GM18907 (cell line): ENCODE results near the gene RPL29.

ENCODE experiments used
- ATAC-seq: cut with Tn5 transposase; IDR thresholded peaks from one replicate; pipeline ENCODE4 v1.9.1; 2021; ENCODE audit warnings: mild to moderate bottlenecking, moderate library complexity; ENCODE audit not compliant: unreplicated experiment

The RPL29 gene

DNA sequence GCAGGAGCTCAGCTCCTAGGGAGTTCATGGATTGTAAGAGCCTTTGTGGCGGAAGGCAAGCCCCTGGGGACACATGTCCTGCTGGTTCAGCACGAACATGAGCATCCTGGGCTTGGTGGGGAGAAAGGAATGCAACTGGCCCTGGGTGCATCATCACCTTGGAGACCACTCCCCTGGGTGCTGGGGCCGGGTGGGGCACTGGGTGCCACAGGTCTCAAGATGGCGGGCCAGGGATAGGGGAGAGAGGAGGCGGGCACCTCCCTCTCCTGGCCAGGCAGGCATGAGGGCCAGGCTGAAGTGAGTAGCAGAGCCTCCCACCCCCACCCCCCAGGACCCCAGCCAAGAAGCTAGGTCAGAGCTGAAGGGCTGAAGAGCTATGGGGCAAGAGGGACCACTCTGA lies 29.2 kb downstream of the RPL29 start:
- ATAC-seq = no peak

DNA sequence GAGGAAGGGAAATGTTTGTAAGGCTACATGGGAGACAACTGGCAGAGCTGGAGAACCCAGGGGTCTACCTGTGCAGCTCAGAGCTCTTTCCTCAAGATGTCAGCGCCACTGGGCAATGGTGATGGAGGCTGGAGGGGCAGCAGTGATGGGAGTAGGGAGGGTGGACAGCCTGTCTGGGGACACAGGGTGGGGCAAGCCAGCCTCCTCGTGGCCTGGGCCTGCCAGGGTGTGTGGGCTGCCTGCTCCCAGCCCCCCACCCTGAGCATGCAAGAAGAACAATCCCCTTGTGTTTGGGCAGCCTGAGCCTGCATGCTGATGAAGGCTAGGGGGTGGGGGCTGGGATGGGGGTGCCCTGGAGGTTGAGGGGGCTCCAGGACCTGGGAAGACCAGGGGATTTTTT lies 29.7 kb downstream of the RPL29 start:
- ATAC-seq = no peak

DNA sequence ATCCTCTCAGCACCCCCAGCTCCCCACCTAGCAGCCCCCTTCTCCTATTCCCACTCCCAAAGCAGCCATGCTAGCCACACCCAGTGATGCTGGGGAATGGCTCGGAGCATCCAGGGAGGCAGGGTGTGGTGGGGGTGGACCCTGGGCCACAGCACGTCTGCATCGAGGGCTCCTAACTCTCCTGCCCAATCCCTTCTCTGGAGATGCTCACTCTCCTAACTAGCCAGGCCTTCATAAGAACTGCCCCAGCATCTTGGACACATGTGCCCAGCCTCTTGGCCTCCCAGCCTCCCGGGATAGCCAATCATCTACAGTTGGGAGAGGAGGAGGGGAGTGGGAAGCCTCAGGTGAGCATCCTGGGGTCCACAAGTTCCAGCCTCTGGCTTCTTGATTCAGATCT lies 31.2 kb downstream of the RPL29 start:
- no peak for ATAC-seq

DNA sequence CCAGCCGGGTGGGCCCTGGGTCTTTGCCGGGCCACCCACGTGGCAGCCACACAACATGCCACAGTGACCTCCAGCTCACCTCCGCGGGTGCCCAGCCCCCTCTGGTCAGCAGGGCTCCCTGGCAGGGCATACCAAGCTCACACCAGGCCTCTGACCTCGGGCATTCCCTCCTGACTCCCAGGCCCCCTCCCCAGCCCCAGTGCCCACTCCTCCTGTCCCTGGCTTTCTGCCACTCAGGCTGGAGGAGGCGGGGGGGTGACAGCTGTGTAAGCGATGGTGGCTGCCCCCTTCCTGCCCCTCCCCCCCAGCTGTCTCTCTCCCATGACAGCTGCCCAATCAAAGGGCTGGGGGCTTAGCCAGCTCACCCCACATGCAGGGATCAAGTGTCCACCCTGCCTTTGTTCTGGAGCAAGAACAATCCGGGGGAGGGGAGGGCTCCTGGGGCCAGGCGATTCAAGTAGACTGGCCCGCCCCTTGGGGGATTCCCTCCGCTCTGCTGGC lies 31.7 kb downstream of the RPL29 start:
- no peak for ATAC-seq

DNA sequence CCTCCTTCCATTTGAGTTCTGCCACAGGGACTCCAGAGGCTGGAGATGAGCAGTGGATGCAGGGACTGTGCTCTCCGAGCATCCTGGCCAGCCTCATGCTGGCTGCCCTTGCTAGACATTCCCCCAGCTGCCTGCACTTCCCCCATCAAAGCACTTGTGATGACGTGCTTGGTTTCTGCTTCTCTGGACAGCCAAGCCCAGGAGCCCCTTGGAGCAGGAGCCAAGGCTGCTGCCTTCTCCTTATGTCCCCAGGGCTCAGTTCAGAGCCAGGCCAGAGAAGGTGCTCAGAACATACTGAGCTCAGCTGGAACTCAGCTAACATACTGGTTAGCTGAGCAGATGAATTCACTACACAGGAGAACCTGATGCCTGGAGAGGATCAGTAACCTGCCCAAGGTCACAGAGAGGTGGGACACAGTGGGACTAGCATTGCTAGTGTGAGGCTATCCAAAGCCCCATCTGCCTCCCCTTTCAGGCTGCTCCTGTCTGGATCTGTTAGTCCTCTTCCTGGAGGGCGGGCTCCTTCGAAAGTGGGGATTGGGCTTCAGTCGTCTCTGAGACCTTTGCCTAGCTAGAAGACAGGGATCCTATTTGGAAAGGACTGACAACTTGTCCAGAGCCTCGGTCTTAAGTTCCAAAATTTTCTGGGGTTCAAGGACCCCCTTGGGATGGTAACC lies 32.7 kb downstream of the RPL29 start:
- ATAC-seq = no peak

DNA sequence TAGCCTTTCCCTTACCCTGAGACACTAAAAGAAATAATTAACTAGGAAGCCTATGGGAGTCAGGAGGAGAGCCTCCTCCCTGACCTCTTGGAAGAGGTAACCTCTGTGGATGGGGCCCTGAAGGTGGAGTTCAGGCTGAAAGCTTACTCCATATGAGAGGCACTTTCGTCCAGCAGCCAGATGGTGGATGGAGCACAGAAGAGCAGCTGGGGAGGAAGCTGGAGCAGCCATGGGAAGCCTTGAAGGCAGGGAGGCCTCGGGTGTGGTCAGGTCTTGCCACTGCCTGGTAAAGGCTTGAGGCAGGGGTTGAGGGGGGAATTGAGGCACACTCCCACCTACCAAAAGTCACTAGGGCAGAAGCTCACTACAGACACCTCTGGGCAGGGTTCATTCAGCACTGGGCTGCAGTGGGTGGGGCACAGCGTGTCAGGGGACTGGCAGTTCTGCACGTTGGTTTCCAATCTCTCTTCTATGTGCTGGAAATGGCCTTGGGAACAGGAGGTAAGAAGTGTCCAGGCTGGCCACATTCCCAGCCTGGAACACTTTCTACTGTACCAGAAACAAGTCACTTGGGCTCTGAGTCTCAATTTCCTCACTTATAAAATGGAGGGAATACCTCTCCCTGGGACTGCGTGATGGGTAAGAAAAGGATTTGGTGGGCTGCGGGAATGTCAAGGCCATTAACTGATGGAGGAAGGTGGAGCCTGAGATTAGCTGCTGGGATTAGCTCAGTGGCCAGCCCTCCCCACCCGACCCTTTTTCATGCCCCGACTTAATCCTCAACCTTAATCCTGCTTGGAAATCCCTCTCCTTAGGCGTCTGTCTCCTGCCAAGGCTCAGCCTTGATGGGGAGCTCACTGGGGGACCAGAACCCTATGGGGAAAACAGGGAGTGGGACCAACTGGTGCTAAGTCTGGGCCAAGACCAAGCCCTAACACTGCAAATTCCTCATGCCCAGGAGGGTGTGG lies 33.8 kb downstream of the RPL29 start:
- no peak for ATAC-seq

DNA sequence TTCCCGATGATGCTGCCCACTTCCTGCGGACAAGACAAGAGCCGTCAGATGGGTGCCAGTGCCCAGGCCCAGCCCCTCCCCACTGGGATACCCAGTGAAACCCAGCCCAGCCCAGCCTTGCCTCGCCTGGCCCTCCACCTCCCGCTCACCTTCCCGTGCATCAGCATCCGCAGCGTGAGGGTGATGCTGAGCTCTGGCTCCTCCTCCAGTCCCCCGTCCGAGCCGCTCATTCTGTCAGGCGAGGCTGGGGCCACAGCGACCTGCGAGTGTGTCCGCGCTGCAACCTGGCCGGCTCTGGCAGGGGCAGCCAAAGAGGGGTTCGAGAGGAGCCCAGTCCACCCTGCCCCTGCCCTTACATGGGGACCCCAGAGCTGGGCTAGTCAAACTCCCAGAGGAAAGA lies 34.7 kb downstream of the RPL29 start:
- ATAC-seq = no peak

DNA sequence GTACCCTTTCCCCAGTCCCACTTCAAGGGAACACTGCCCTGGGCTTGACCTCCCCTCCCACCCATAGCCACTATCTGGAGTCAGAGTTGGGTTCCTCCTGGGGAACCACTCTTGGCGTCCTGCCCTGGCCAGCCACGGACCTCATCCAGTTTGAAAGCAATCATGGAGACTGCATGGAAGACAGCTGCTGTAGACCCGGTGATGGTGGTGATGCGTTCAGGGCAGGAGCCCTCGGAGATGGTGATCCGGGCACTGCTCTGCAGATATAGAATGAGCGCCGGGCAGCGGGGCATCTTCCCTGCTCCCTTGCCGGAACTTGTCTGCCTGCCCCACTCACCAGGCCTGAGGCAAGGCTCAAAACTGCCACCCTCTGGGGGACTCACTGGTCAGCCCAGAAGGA lies 35.3 kb downstream of the RPL29 start:
- no peak for ATAC-seq

DNA sequence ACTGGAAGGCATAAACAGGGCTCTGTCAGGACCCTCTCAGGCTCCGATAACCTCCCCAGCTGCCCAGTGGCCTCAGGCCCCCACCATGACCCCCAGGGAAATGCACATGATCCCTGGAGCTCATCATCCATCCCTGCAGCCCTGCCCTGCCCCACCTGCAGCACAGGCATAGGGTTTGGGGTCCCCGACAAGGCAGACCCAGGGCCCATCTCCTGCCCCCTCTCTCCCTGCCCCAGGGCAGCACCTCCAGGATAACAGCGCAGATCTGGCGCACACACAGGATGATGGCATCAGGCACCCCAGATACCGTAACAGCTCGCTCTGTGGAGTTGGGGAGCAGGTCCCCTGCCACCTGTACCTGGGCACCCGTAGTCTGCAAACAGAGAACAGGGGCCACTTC lies 36.0 kb downstream of the RPL29 start:
- ATAC-seq = no peak

DNA sequence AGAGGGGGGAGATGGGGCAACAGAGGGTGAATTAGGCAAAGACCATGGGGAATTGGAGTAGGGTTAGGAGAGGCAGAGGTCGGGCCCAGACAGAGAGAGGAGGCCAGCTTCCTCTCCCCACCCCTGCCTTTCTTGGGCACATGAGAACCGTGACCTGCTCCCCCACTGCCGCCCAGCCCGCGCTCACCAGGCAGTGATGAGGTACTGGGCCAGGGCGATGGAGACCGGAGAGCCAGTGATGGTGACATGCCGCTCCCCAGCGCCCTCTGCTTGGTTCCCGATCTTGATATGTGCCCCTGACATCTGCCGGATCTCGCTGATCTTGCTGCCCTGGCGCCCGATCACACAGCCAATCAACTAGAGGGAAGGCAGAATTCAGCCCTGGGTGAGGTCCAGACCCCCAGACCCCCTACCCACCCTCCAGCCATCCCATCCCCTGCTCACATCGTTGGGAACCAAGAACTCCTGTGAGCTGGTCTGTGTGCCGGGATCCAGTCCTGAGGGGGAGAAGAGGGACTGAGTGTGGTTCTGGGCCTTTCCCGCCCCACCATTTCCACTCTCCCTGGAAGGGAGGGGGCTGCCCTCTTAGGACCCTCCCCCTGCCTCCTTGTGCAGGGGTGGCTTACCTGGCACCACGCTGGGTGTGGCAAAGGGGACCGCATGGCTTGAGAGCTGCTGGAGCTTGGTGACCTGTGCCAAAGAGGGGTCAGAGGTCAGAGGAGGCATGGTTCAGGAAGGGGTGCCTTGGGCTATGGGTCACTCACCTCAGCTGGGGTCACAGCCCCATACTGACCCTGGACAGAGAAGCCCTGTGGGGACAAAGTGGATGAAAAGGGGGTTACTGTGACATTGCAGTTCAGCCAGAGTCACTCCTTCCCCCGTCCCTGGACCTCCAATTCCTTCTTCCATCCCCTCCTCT lies 36.8 kb downstream of the RPL29 start:
- no peak for ATAC-seq

DNA sequence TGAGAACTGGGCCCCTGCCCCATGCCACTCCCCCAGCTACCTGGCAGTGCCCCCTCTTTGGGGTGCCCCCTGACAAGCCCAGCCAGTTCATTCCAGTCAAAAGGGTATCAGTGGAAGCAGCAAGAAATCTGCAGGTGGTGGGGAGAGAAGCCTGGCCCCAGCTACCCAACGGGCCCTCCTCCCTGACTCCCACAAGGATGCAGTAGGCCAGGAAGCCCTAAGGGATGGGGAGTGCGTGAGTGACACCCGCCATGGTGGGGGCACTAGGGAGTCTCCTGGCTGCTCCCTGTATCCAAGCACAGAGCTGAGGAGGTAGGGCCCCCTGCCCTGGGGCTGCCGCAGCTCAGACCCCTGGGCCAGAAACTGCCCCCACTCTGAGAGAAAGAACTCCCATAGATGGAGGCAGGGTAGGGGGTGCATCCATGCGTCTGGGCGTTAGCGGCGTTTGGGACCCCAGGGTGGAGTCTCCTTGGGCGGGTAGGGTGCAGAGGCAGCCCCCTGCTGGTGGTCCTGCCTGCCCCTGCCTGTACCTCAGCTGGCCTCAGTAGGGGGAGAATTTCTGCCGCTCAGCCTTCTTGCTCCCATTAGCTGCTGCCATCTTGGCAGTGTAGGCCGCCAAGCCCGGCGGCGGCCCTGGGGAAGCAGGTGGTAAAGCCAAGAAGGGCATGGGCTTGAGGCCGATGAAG lies 38.0 kb downstream of the RPL29 start:
- ATAC-seq = no peak

DNA sequence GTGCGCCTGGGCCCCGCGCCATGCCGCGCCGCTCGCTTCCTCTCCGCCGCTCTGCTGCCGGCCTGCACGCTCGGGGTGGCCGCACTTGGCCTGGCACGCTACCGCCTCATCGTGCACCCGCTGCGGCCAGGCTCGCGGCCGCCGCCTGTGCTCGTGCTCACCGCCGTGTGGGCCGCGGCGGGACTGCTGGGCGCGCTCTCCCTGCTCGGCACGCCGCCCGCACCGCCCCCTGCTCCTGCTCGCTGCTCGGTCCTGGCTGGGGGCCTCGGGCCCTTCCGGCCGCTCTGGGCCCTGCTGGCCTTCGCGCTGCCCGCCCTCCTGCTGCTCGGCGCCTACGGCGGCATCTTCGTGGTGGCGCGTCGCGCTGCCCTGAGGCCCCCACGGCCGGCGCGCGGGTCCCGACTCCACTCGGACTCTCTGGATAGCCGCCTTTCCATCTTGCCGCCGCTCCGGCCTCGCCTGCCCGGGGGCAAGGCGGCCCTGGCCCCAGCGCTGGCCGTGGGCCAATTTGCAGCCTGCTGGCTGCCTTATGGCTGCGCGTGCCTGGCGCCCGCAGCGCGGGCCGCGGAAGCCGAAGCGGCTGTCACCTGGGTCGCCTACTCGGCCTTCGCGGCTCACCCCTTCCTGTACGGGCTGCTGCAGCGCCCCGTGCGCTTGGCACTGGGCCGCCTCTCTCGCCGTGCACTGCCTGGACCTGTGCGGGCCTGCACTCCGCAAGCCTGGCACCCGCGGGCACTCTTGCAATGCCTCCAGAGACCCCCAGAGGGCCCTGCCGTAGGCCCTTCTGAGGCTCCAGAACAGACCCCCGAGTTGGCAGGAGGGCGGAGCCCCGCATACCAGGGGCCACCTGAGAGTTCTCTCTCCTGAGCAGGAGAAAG lies 39.6 kb downstream of the RPL29 start:
- ATAC-seq = peak; percentile 44

DNA sequence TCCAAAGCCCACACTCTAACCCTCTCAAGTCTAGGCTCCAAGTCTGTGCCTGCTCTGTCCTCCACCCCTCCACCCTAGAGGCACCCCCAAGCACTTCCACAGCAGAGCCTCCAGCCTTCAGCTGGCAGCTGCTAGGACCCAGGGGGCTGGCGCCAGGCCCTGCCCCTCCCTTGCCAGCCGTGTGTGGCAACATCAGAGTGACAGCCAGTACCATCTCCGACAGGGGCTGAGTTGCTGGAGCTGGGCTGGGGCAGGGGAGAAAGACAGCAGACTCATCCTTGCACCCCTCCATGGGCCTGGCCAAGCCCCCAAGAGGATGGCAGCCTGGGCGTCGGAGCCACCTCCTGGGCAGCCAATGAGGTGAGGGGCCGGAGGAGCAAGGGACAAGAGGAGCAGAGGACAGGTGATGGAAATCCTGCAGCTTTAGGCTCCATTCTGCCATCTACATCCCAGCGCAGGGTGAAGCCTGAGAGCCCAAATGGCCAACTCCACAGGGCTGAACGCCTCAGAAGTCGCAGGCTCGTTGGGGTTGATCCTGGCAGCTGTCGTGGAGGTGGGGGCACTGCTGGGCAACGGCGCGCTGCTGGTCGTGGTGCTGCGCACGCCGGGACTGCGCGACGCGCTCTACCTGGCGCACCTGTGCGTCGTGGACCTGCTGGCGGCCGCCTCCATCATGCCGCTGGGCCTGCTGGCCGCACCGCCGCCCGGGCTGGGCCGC lies 40.4 kb downstream of the RPL29 start, which contains the start of gene GPR62:
GPR62 (plus strand) TSS at position 207 of the 718 bp plus-strand sequence; CDS start at position 479, 272 bp downstream.
- ATAC-seq = no peak

DNA sequence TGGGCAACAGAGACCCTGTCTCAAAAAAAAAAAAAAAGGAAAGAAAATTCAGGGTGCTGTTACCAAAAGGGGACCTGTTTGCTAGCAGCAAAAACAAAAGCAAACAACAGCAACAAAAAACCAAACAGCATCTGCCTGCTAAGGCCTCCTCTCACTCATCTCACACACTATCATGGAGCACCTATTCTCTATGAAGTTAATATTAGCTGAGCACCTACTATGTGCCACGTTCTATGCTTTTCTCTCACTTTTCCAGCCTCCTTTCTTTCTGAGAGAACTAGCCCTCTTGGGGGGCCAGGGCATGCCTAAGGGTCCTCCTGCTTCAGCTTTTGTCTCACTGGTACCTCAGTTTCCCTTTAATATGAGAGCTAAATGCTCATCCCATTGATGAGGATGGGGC lies 41.0 kb downstream of the RPL29 start:
- ATAC-seq = no peak

DNA sequence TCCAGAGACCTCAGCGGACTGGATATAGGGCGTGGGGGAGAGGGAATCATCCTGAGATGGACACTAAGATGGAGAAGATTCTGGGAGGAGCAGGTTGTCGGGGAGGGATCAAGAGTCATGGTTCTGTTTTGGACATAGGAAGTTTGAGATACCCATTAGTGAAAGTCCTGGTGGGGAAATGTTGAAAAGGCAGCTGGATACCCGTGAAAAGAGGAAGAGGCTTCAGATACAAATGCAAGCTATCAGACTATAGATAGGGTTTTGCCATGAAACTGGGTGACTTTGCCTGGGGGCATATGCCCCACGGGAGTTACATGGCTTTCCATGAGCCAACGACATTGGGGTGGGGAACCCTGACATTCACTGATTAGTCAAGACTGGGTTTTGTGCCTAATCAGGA lies 41.6 kb downstream of the RPL29 start:
- no peak for ATAC-seq

DNA sequence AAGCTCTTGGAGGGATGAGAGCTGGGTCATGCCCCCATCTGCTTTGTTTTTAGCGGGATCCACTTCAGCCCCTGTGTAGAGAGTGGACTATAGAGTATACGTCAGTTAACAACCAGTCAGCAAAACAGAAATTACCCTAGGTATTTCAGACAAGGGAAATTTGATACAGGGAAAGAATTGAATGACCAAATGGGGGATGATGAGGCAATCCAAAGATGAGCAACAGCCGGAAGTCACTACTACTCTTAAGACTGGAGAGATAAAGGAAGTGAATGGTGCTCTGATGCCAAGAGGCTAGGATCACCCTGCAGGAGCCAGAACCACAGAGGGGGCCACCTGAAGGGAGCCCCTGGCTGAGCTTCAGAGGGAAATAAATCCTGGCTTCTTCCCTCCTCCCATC lies 42.2 kb downstream of the RPL29 start:
- no peak for ATAC-seq

DNA sequence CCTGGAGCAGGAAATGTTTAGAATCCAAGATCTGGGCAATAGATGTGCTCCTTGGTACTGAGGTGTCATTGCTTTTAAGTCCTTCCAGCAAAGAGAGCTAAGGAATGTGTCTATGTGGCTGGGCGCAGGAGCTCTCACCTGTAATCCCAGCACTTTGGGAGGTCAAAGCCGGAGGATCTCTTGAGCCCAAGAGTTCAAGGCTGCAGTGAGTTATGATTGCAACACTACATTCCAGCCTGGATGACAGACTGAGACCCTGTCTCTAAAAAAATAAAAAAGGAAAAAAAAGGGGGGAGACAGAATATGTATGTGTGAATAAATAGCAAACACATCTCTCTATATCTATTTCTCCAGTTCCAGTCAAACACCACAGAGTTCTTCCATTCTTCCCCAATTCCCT lies 44.8 kb downstream of the RPL29 start:
- no peak for ATAC-seq

DNA sequence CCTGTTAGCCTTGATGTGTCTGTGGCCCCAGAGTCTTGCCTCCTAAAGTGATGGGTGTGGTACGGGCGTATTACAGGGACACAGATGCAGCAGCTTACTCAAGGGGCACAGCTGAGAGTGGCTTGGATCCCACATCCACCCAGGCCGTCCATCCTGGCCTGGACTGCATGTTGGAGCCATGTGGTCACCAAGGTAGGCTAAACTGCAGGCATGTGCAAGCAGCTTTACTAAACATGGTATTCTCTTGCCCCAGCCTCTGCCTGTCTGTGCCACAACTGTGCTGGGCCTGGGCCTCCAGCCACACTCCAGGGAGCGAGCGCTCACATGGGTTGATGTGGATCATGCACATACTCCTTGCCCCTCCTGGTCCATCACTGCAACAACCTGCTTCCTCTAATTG lies 46.6 kb downstream of the RPL29 start:
- ATAC-seq = no peak
